Measurements from ENCODE around the gene KREMEN2. TPM values are rescaled to one million over a fixed set of nuclear protein-coding genes. Genes with fewer than 3 reads are reported as not detected.
"Not testable (repeated sequence)": the region's sequence is repeated elsewhere in the genome, so short reads cannot be mapped to it uniquely, and the experiment has no call there.

The KREMEN2 gene
- polyA plus RNA-seq, 2 of the 4 experiments (the other 2 are of a cell fraction): 0.35 to 1.5 TPM

DNA sequence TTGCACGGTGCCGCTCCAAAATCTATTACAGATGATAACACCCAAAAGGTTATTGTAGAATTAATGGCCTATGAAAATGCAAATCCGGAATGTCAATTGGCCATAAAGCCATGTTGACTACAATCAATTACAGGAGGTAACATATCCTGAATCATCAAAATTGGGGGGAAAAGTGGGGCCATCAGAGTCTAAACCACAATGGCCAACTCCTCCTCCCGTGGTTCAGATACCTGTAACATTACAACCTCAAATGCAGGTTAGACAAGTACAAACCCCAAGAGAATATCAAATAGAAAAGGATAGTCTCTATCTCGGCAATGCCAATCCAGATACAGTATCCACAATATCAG is 37.5 kb upstream of the KREMEN2 start:
- H3K4me1 ChIP-seq: peaks cover 3% of the 10 kb centered on the region; the same call in 1 of the 3 replicates
- TF ChIP-seq MAFK (IDR thresholded peaks at IDR 0.05; ENCODE audit: partially characterized antibody) (peak; percentile 37), HEYL (CRISPR knock-in tag; IDR thresholded peaks at IDR 0.05) (no peak), PHF8 (IDR thresholded peaks at IDR 0.05; ENCODE audit: borderline replicate concordance, low read depth) (no peak)
- FAIRE-seq: no peak
- 0 out of 6 replicates have a peak overlapping the region, but pooled peaks of 1 of the 2 experiments have one; percentile 2 for H3K27ac ChIP-seq
- 73% methylated on average over 5 of the region's 5 CpGs for WGBS (ENCODE audit: missing lambda C conversion rate)
- ChIA-PET CTCF (interaction anchor here (0.6 to 9.6 kb wide), 35 partner anchors 11 to 542 kb away, joined by 3 to 190 read pairs (median 5); partner anchors contain the start of genes FLYWCH1, FLYWCH2, KREMEN2 and PAQR4), POLR2A (interaction anchor here (0.8 to 1.2 kb wide), 4 partner anchors 19 to 59 kb away, joined by 3 to 7 read pairs (median 4); partner anchors contain the start of gene FLYWCH2)
- no peaks in the 10 kb centered on the region for H3K9me3 ChIP-seq
- no peak for ATAC-seq
- no peak for DNase-seq (ENCODE audit: low read depth in 1 of 2, low spot score in 1 of 2)
- H3K4me2 ChIP-seq: peak overlapping the region; percentile 71
- H3K4me3 ChIP-seq: no peak overlapping the region

DNA sequence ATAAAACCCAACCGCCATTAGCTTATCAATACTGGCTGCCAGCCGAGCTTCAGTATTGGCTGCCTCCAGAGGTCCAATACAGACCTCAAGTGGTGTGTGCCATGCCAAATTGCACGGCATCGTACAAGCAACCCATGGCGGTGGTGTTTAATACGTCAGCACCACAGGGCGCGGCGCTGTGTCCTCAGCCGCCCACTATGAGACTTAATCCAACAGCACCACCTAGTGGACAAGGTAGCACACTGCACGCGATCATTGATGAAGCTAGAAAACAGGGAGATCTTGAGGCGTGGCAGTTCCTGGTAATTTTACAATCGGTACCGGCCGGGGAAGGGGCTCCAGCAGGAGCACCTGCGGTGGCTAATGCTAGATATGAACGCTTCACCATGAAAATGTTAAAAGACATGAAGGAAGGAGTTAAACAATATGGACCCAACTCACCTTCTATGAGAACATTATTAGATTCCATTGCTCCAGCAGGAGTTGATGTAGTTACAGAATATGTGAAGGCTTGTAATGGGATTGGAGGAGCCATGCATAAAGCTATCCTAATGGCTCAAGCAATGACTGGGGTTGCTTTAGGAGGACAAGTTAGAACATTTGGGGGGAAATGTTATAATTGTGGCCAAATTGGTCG is 36.9 kb upstream of the KREMEN2 start:
- Histone ChIP-seq H3K4me2 (peak overlapping the region; percentile 71), H3K9me3 (no peaks in the 10 kb centered on the region), H3K27ac (0 out of 6 replicates have a peak overlapping the region, but pooled peaks of 1 of the 2 experiments have one; percentile 2), H3K4me3 (no peak overlapping the region), H3K4me1 (peaks cover 3% of the 10 kb centered on the region; the same call in 1 of the 3 replicates)
- ATAC-seq (peak; percentile 89 to 93), DNase-seq (ENCODE audit: low read depth in 1 of 2, low spot score in 1 of 2) (peak; percentile 55 to 89), FAIRE-seq (peak; percentile 94)
- TF ChIP-seq FOSL2 (IDR thresholded peaks at IDR 0.05) (no peak), FOSL2 (CRISPR knock-in tag; IDR thresholded peaks at IDR 0.05) (no peak), SMC3 (IDR thresholded peaks at IDR 0.05) (peak; percentile 58), POLR2AphosphoS2 (conservative IDR thresholded peaks at IDR 0.05; ENCODE audit: low read length) (no peak), RAD21 (conservative IDR thresholded peaks at IDR 0.05 in 1 of 2, IDR thresholded peaks at IDR 0.05 in 1 of 2) (peak; percentile 73 to 79)
- TF ChIP-seq, protein P1, sequence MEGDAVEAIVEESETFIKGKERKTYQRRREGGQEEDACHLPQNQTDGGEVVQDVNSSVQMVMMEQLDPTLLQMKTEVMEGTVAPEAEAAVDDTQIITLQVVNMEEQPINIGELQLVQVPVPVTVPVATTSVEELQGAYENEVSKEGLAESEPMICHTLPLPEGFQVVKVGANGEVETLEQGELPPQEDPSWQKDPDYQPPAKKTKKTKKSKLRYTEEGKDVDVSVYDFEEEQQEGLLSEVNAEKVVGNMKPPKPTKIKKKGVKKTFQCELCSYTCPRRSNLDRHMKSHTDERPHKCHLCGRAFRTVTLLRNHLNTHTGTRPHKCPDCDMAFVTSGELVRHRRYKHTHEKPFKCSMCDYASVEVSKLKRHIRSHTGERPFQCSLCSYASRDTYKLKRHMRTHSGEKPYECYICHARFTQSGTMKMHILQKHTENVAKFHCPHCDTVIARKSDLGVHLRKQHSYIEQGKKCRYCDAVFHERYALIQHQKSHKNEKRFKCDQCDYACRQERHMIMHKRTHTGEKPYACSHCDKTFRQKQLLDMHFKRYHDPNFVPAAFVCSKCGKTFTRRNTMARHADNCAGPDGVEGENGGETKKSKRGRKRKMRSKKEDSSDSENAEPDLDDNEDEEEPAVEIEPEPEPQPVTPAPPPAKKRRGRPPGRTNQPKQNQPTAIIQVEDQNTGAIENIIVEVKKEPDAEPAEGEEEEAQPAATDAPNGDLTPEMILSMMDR (IDR thresholded peaks at IDR 0.05): peak; percentile 91
- TF ChIP-seq, protein P2, sequence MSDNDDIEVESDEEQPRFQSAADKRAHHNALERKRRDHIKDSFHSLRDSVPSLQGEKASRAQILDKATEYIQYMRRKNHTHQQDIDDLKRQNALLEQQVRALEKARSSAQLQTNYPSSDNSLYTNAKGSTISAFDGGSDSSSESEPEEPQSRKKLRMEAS (IDR thresholded peaks at IDR 0.05): peak; percentile 84
- TF ChIP-seq, protein P3, sequence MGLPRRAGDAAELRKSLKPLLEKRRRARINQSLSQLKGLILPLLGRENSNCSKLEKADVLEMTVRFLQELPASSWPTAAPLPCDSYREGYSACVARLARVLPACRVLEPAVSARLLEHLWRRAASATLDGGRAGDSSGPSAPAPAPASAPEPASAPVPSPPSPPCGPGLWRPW (IDR thresholded peaks at IDR 0.05): no peak
- ChIA-PET CTCF (interaction anchor here (0.5 to 9.6 kb wide), 46 partner anchors 11 to 543 kb away, joined by 3 to 190 read pairs (median 5); partner anchors contain the start of genes FLYWCH1, FLYWCH2, KREMEN2 and PAQR4), POLR2A (interaction anchor here (0.5 to 1.2 kb wide), 6 partner anchors 19 to 245 kb away, joined by 3 to 7 read pairs (median 3); partner anchors contain the start of genes FLYWCH2 and KCTD5)
- 9% methylated on average over 19 of the region's 19 CpGs for WGBS (ENCODE audit: missing lambda C conversion rate)

DNA sequence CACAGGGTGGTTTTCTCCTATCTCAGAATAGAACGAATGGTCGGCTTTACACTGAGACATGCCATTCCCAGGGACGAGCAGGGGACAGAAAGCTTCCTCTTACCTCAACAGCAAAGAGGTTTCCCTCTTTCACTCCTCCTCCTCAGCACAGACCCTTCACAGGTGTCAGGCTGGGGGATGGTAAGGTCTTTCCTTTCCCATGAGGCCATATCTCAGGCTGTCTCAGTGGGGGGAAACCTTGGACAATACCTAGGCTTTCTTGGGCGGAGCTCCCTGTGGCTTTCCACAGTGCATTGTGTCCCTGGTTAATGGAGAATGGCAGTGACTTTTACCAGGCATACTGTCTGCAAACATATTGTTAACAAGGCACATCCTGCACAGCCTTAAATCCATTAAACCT is 35.9 kb upstream of the KREMEN2 start:
- H3K4me3 ChIP-seq; FAIRE-seq; H3K4me2 ChIP-seq; ATAC-seq; H3K4me1 ChIP-seq; DNase-seq (ENCODE audit: low read depth in 1 of 2, low spot score in 1 of 2); H3K9me3 ChIP-seq; POLR2A ChIA-PET; H3K27ac ChIP-seq: not testable (repeated sequence)
- WGBS (ENCODE audit: missing lambda C conversion rate): 93% methylated on average over 4 of the region's 4 CpGs
- CTCF ChIA-PET: interaction anchor here (1.5 to 9.6 kb wide), 5 partner anchors 12 to 57 kb away, joined by 4 to 190 read pairs (median 56); no protein-coding TSS in a partner anchor

DNA sequence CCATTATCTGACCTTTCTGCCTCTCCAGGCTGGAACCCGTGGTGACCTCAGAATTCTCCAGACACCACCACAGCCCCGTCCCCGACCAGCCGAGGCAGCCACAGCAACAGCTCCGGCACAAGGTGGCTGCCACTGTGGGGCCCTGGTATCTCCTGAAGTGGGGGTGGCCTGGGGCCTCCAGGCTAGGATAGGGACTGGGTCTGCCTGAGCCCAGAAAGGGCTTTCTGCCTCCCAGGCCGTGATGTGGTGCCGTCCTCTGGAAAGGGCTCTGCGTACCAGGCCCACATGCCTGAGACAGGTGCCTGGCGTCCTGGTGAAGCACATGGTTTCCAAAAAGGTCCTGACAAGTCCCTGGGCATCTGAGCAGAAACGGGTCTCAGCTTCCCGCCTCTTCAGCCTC is 35.3 kb upstream of the KREMEN2 start:
- Histone ChIP-seq H3K27ac (no peak overlapping the region), H3K9me3 (no peaks in the 10 kb centered on the region), H3K4me1 (peaks cover 3% of the 10 kb centered on the region; the same call in 1 of the 3 replicates), H3K4me2 (no peak overlapping the region), H3K4me3 (no peak overlapping the region)
- ATAC-seq: no peak
- DNase-seq (ENCODE audit: low read depth in 1 of 2, low spot score in 1 of 2): no peak
- CTCF ChIA-PET: interaction anchor here (5.4 to 9.6 kb wide), 3 partner anchors 15 to 58 kb away, joined by 20 to 190 read pairs (median 56); no protein-coding TSS in a partner anchor
- FAIRE-seq: no peak
- 81% methylated on average over 7 of the region's 11 CpGs for WGBS (ENCODE audit: missing lambda C conversion rate)
- POLR2A ChIA-PET: no interaction called here
- no peak for TF ChIP-seq SREBF2 (IDR thresholded peaks at IDR 0.05)
- TF ChIP-seq, protein P4, sequence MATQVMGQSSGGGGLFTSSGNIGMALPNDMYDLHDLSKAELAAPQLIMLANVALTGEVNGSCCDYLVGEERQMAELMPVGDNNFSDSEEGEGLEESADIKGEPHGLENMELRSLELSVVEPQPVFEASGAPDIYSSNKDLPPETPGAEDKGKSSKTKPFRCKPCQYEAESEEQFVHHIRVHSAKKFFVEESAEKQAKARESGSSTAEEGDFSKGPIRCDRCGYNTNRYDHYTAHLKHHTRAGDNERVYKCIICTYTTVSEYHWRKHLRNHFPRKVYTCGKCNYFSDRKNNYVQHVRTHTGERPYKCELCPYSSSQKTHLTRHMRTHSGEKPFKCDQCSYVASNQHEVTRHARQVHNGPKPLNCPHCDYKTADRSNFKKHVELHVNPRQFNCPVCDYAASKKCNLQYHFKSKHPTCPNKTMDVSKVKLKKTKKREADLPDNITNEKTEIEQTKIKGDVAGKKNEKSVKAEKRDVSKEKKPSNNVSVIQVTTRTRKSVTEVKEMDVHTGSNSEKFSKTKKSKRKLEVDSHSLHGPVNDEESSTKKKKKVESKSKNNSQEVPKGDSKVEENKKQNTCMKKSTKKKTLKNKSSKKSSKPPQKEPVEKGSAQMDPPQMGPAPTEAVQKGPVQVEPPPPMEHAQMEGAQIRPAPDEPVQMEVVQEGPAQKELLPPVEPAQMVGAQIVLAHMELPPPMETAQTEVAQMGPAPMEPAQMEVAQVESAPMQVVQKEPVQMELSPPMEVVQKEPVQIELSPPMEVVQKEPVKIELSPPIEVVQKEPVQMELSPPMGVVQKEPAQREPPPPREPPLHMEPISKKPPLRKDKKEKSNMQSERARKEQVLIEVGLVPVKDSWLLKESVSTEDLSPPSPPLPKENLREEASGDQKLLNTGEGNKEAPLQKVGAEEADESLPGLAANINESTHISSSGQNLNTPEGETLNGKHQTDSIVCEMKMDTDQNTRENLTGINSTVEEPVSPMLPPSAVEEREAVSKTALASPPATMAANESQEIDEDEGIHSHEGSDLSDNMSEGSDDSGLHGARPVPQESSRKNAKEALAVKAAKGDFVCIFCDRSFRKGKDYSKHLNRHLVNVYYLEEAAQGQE (IDR thresholded peaks at IDR 0.05): no peak
- TF ChIP-seq, protein P5, sequence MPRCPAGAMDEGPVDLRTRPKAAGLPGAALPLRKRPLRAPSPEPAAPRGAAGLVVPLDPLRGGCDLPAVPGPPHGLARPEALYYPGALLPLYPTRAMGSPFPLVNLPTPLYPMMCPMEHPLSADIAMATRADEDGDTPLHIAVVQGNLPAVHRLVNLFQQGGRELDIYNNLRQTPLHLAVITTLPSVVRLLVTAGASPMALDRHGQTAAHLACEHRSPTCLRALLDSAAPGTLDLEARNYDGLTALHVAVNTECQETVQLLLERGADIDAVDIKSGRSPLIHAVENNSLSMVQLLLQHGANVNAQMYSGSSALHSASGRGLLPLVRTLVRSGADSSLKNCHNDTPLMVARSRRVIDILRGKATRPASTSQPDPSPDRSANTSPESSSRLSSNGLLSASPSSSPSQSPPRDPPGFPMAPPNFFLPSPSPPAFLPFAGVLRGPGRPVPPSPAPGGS (IDR thresholded peaks at IDR 0.05): no peak
- no peak for TF ChIP-seq RFX5 (IDR thresholded peaks at IDR 0.05)
- no peak for TF ChIP-seq HOXB13 (CRISPR knock-in tag; IDR thresholded peaks at IDR 0.05; ENCODE audit: low read depth)
- TF ChIP-seq KDM5A (IDR thresholded peaks at IDR 0.05): no peak
- TF ChIP-seq, protein P6, sequence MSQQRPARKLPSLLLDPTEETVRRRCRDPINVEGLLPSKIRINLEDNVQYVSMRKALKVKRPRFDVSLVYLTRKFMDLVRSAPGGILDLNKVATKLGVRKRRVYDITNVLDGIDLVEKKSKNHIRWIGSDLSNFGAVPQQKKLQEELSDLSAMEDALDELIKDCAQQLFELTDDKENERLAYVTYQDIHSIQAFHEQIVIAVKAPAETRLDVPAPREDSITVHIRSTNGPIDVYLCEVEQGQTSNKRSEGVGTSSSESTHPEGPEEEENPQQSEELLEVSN (IDR thresholded peaks at IDR 0.05; ENCODE audit: borderline replicate concordance, low read depth): no peak
- TF ChIP-seq RARB (CRISPR knock-in tag; IDR thresholded peaks at IDR 0.05): no peak
- no peak for TF ChIP-seq CBX2 (IDR thresholded peaks at IDR 0.05; ENCODE audit: borderline replicate concordance, low read depth)
